ENCODE measurements around the gene AXDND1. TPM values are rescaled to one million over a fixed set of nuclear protein-coding genes. Genes with fewer than 3 reads are reported as not detected.
"Not testable (repeated sequence)": the region's sequence is repeated elsewhere in the genome, so short reads cannot be mapped to it uniquely, and the experiment has no call there.

AXDND1 gene
- total and polyA plus RNA-seq, 2 experiments from 2014 or later: not detected

DNA sequence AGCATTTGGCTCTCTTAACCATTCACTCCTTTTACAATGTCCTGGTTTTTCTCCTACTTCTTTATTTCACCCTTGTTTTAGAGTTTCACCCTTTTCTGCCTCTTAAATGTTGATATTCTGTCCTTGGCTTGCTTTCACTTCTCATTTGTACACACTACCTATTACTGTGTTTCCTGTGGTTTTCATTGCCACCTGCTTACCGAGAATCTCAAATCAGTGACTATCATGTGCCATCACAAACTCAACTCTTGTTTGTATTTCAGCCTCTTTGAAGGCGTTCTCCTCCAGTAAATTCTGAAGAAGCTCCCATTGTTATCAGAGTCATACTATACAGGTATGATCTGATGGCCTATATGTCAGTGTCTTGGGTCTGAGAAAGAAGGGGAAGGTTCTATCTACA, 144.3 kb downstream of the AXDND1 start:
- H3K36me3 Mint-ChIP-seq (ENCODE audit: low read depth): no peaks in the 10 kb centered on the region
- no peak overlapping the region for H3K4me3 Mint-ChIP-seq
- no peaks in the 10 kb centered on the region for H3F3A ChIP-seq (replicated peaks; ENCODE audit: low read depth)
- H3K9me2 ChIP-seq (ENCODE audit: insufficient read depth): peaks cover 3% of the 10 kb centered on the region; the same call in 1 of the 2 replicates
- no peak for TF ChIP-seq JUNB (IDR thresholded peaks at IDR 0.05; ENCODE audit: unreplicated experiment)
- TF ChIP-seq, protein P1, sequence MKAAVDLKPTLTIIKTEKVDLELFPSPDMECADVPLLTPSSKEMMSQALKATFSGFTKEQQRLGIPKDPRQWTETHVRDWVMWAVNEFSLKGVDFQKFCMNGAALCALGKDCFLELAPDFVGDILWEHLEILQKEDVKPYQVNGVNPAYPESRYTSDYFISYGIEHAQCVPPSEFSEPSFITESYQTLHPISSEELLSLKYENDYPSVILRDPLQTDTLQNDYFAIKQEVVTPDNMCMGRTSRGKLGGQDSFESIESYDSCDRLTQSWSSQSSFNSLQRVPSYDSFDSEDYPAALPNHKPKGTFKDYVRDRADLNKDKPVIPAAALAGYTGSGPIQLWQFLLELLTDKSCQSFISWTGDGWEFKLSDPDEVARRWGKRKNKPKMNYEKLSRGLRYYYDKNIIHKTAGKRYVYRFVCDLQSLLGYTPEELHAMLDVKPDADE (IDR thresholded peaks at IDR 0.05): no peak
- TF ChIP-seq, protein P2, sequence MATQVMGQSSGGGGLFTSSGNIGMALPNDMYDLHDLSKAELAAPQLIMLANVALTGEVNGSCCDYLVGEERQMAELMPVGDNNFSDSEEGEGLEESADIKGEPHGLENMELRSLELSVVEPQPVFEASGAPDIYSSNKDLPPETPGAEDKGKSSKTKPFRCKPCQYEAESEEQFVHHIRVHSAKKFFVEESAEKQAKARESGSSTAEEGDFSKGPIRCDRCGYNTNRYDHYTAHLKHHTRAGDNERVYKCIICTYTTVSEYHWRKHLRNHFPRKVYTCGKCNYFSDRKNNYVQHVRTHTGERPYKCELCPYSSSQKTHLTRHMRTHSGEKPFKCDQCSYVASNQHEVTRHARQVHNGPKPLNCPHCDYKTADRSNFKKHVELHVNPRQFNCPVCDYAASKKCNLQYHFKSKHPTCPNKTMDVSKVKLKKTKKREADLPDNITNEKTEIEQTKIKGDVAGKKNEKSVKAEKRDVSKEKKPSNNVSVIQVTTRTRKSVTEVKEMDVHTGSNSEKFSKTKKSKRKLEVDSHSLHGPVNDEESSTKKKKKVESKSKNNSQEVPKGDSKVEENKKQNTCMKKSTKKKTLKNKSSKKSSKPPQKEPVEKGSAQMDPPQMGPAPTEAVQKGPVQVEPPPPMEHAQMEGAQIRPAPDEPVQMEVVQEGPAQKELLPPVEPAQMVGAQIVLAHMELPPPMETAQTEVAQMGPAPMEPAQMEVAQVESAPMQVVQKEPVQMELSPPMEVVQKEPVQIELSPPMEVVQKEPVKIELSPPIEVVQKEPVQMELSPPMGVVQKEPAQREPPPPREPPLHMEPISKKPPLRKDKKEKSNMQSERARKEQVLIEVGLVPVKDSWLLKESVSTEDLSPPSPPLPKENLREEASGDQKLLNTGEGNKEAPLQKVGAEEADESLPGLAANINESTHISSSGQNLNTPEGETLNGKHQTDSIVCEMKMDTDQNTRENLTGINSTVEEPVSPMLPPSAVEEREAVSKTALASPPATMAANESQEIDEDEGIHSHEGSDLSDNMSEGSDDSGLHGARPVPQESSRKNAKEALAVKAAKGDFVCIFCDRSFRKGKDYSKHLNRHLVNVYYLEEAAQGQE (IDR thresholded peaks at IDR 0.05; ENCODE audit: unreplicated experiment): no peak
- ATAC-seq: no peak
- H3K4me1 ChIP-seq (ENCODE audit: insufficient read depth): no peaks in the 10 kb centered on the region
- no peaks in the 10 kb centered on the region for H3K27me3 ChIP-seq (ENCODE audit: insufficient read depth)
- H3K27ac ChIP-seq (ENCODE audit: low read depth): no peak overlapping the region
- no peak overlapping the region for H3K4me2 ChIP-seq
- no peak overlapping the region for H3K27ac Mint-ChIP-seq
- no peaks in the 10 kb centered on the region for H4K20me1 ChIP-seq (replicated peaks; ENCODE audit: insufficient read depth)
- DNase-seq (ENCODE audit: low spot score): no peak
- no peak overlapping the region for H3K4me3 ChIP-seq
- no peaks in the 10 kb centered on the region for H3K4me1 Mint-ChIP-seq
- no peaks in the 10 kb centered on the region; the same call in 2 of the 3 replicates for H3K9me3 Mint-ChIP-seq
- H3K27me3 Mint-ChIP-seq (ENCODE audit: insufficient read depth, low read depth, poor library complexity): no peaks in the 10 kb centered on the region
- no peaks in the 10 kb centered on the region for H3K36me3 ChIP-seq (ENCODE audit: insufficient read depth)
- no peaks in the 10 kb centered on the region for H3K79me2 ChIP-seq (replicated peaks; ENCODE audit: insufficient read depth)
- H2AFZ ChIP-seq: no peak overlapping the region; the same call in 1 of the 2 replicates

DNA sequence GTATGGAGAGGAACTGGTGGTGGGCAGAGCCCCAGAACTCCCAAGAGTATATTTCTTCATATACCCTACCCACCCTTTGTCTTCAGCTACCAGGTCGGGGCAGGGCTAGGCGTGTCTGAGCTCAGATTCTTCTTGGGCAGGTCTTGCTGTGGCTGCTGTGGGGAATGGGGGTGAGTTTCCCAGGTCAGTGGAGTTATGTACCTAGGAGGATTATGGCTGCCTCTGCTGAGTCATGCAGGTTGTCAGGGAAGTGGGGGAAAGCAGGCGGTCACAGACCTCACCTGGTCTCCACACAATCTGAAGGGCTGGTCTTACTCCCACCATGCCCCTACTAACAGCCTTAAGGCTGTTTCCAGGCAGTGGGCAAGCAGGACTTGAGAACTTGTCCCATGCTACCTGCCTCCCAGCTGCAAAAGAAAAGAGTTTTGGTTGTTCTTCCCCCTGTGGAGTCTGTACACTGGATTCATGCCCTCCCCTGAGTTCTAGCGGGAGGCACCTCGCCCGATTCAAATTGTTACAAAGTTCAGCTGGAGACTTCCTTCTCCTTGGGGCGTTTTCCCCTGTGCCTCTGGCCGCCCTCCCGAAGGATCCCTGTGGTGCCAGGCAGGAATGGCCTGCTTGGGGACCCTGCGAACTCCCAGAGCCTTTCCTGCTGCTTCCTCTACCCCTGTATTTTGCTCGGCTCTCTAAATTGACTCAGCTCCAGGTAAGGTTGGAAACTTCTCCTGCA, 151.4 kb downstream of the AXDND1 start:
- Histone ChIP-seq H3K36me3 (ENCODE audit: insufficient read depth) (no peaks in the 10 kb centered on the region; the same call in 1 of the 2 replicates), H3K79me2 (replicated peaks; ENCODE audit: insufficient read depth) (no peaks in the 10 kb centered on the region), H3K27ac (ENCODE audit: low read depth) (no peak overlapping the region), H3K27me3 (ENCODE audit: insufficient read depth) (no peaks in the 10 kb centered on the region), H3F3A (replicated peaks; ENCODE audit: low read depth) (no peaks in the 10 kb centered on the region), H3K9me2 (ENCODE audit: insufficient read depth) (peaks cover 3% of the 10 kb centered on the region; the same call in 1 of the 2 replicates), H2AFZ (peak overlapping the region; percentile 74; the same call in 1 of the 2 replicates), H4K20me1 (replicated peaks; ENCODE audit: insufficient read depth) (no peaks in the 10 kb centered on the region), H3K4me2 (peak overlapping the region; percentile 35; the same call in 1 of the 2 replicates), H3K4me3 (no peak overlapping the region), H3K4me1 (ENCODE audit: insufficient read depth) (peaks cover 10% of the 10 kb centered on the region)
- Mint-ChIP-seq H3K9me3 (peaks cover 12% of the 10 kb centered on the region; the same call in 2 of the 3 replicates), H3K27me3 (ENCODE audit: insufficient read depth, low read depth, poor library complexity) (no peaks in the 10 kb centered on the region), H3K4me3 (no peak overlapping the region), H3K4me1 (peaks cover 21% of the 10 kb centered on the region), H3K27ac (peak overlapping the region; percentile 10; the same call in 1 of the 2 replicates), H3K36me3 (ENCODE audit: low read depth) (peaks cover 11% of the 10 kb centered on the region; the same call in 2 of the 3 replicates)
- TF ChIP-seq NANOG (IDR thresholded peaks at IDR 0.05; ENCODE audit: borderline replicate concordance) (no peak), CREB1 (CRISPR knock-in tag; IDR thresholded peaks at IDR 0.05; ENCODE audit: low read depth) (no peak)
- ATAC-seq: no peak
- no peak for DNase-seq (ENCODE audit: low spot score)

DNA sequence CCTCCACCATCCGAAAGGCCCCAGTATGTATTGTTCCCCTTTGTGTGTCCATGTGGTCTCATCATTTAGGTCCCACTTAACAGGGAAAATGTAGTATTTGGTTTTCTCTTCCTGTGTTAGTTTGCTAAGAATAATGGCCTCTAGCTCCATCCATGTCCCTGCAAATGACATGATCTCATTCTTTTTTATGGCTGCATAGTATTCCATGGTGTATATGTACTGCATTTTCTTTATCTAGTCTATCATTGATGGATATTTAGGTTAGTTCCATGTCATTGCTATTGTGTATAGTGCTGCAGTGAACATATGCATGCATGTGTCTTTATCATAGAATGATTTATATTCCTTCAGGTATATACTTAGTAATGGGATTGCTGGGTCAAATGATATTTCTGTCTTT, 152.8 kb downstream of the AXDND1 start:
- H3K27me3 ChIP-seq (ENCODE audit: insufficient read depth); H3K9me2 ChIP-seq (ENCODE audit: insufficient read depth); H3K27ac ChIP-seq (ENCODE audit: low read depth); H2AFZ ChIP-seq; H3K4me3 ChIP-seq; H3K79me2 ChIP-seq (replicated peaks; ENCODE audit: insufficient read depth); H3F3A ChIP-seq (replicated peaks; ENCODE audit: low read depth); H4K20me1 ChIP-seq (replicated peaks; ENCODE audit: insufficient read depth); H3K4me2 ChIP-seq; ATAC-seq; H3K36me3 ChIP-seq (ENCODE audit: insufficient read depth); H3K27me3 Mint-ChIP-seq (ENCODE audit: insufficient read depth, low read depth, poor library complexity); DNase-seq (ENCODE audit: low spot score); H3K27ac Mint-ChIP-seq; H3K4me3 Mint-ChIP-seq: not testable (repeated sequence)
- peaks cover 10% of the 10 kb centered on the region for H3K4me1 ChIP-seq (ENCODE audit: insufficient read depth)
- H3K36me3 Mint-ChIP-seq (ENCODE audit: low read depth): peaks cover 11% of the 10 kb centered on the region; the same call in 2 of the 3 replicates
- peaks cover 12% of the 10 kb centered on the region; the same call in 2 of the 3 replicates for H3K9me3 Mint-ChIP-seq
- peaks cover 21% of the 10 kb centered on the region for H3K4me1 Mint-ChIP-seq

Measured in GM23338 (cell line).